DMS153 (cell line): ENCODE results near the gene TMBIM6.
"Not testable (repeated sequence)": the region's sequence is repeated elsewhere in the genome, so short reads cannot be mapped to it uniquely, and the experiment has no call there.

Experiments
- DNase-seq: peaks from one replicate; lab custom pipeline; 2025; lab: John Stamatoyannopoulos, UW

The TMBIM6 gene

GRCh38 chr12:49740930-49741881, at the start of gene TMBIM6:
TMBIM6 (plus strand) TSS chr12:49741557; CDS start chr12:49752494, 10,937 bp downstream.
- peak; percentile 100 for DNase-seq

GRCh38 chr12:49692851-49693250, 48.5 kb upstream of the TMBIM6 start:
- DNase-seq = no peak

GRCh38 chr12:49693931-49694444, 47.4 kb upstream of the TMBIM6 start:
- DNase-seq = no peak

- no peak for DNase-seq
Observed at GRCh38 chr12:49696723-49697122, 44.6 kb upstream of the TMBIM6 start.

GRCh38 chr12:49697808-49698207, 43.5 kb upstream of the TMBIM6 start:
- DNase-seq = no peak

GRCh38 chr12:49698619-49699545, 42.5 kb upstream of the TMBIM6 start:
- DNase-seq = no peak

GRCh38 chr12:49702009-49702408, 39.3 kb upstream of the TMBIM6 start:
- DNase-seq = no peak

GRCh38 chr12:49702676-49703215, 38.6 kb upstream of the TMBIM6 start:
- DNase-seq = no peak

GRCh38 chr12:49703647-49704137, 37.7 kb upstream of the TMBIM6 start:
- no peak for DNase-seq

- DNase-seq = no peak
Observed at GRCh38 chr12:49705479-49706134, 35.8 kb upstream of the TMBIM6 start.

GRCh38 chr12:49706351-49707127, 34.8 kb upstream of the TMBIM6 start:
- DNase-seq = no peak

GRCh38 chr12:49707128-49707811, 34.1 kb upstream of the TMBIM6 start, which contains the start of gene FMNL3:
FMNL3 (minus strand) TSS chr12:49707405; CDS start chr12:49707180, 225 bp downstream.
- peak; percentile 85 for DNase-seq

GRCh38 chr12:49707812-49708147, 33.6 kb upstream of the TMBIM6 start:
- peak; percentile 58 for DNase-seq

GRCh38 chr12:49708851-49709250, 32.5 kb upstream of the TMBIM6 start:
- DNase-seq = no peak

- not testable (repeated sequence) for DNase-seq
Observed at GRCh38 chr12:49713952-49714351, 27.4 kb upstream of the TMBIM6 start.

- DNase-seq = no peak
Observed at GRCh38 chr12:49716553-49716952, 24.8 kb upstream of the TMBIM6 start.

GRCh38 chr12:49717800-49718199, 23.6 kb upstream of the TMBIM6 start:
- not testable (repeated sequence) for DNase-seq

- no peak for DNase-seq
Observed at GRCh38 chr12:49720214-49720613, 21.1 kb upstream of the TMBIM6 start.

- DNase-seq = not testable (repeated sequence)
Observed at GRCh38 chr12:49721355-49721754, 20.0 kb upstream of the TMBIM6 start.

GRCh38 chr12:49728446-49728845, 12.9 kb upstream of the TMBIM6 start:
- no peak for DNase-seq
